ENCODE results near the gene PPP1R1B. TPM values are rescaled to one million over a fixed set of nuclear protein-coding genes. Genes with fewer than 3 reads are reported as not detected.

The PPP1R1B gene
- total RNA-seq, 2 experiments from 2014 or later, result not detected

- H3K27ac Mint-ChIP-seq, result no peak overlapping the region
- POLR2A ChIA-PET, result interaction anchor here (8.8 kb wide), 1 partner anchor 14 kb away, joined by 71 read pairs; the partner anchor contains the start of gene PGAP3
- H3K4me3 Mint-ChIP-seq, result no peak overlapping the region
- DNase-seq, result no peak
- CTCF ChIA-PET, result interaction anchor here (1.0 to 2.4 kb wide), 3 partner anchors 20 to 52 kb away, joined by 4 to 14 read pairs (median 12); no protein-coding TSS in a partner anchor
- H3K9me3 Mint-ChIP-seq, result no peaks in the 10 kb centered on the region
- H3K4me1 Mint-ChIP-seq, result peaks cover 42% of the 10 kb centered on the region
- H3K36me3 Mint-ChIP-seq (ENCODE audit: low read depth), result peaks cover 4% of the 10 kb centered on the region
- H3K27me3 Mint-ChIP-seq, result peaks cover 12% of the 10 kb centered on the region
These were observed 47.4 kb downstream of the PPP1R1B start for GRCh38 chr17:39674179-39674578.

DNA sequence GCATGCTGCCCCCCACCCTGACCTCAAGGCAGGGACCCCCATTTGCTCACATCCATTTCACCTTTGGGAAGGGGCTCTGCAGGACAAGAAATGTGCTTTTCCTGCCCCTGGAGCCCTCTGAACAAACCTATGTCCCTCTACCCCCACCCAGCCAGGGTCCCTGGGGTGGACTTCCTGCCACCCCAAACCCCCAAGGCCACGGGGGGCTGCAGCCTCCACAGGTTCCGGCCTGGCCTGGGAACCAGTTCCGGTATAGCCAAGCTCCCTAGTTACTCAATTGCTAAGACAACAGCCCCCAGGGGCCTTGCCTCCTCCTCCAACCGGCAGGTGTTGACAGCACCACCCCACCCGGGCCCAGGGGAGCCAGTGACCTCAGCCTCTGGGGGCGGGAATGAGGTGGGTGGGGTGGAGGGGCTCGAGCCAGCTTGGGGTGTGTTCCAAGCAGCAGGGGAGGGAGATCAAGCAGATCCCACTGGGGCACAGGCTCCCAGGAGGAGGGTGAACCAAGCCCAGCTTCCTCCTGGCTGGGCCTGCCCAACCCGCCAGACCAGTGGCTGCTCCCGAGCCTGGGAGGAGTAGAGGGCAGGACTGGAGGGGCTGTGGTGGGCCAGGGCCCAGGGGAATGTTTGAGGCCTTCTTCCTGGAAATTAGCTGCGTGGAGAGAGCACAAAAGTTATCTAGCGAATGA, 48.1 kb downstream of the PPP1R1B start:
- POLR2A ChIA-PET, result interaction anchor here (0.9 to 8.8 kb wide), 3 partner anchors 8 to 81 kb away, joined by 3 to 71 read pairs (median 14); partner anchors contain the start of gene PGAP3

GRCh38 chr17:39675390-39676082, 48.8 kb downstream of the PPP1R1B start:
- CTCF ChIA-PET, result interaction anchor here (0.6 to 2.4 kb wide), 7 partner anchors 12 to 128 kb away, joined by 3 to 14 read pairs (median 8); partner anchors contain the start of genes MIEN1 and PGAP3
- H3K4me1 Mint-ChIP-seq, result peaks cover 56% of the 10 kb centered on the region
- DNase-seq, result no peak
- peaks cover 4% of the 10 kb centered on the region for H3K27me3 Mint-ChIP-seq
- POLR2A ChIA-PET, result interaction anchor here (0.9 to 8.8 kb wide), 4 partner anchors 9 to 80 kb away, joined by 3 to 71 read pairs (median 14); partner anchors contain the start of genes MIEN1 and PGAP3
- no peaks in the 10 kb centered on the region for H3K9me3 Mint-ChIP-seq
- H3K4me3 Mint-ChIP-seq, result no peak overlapping the region
- peaks cover 4% of the 10 kb centered on the region for H3K36me3 Mint-ChIP-seq (ENCODE audit: low read depth)
- peak overlapping the region; percentile 77 for H3K27ac Mint-ChIP-seq

More for the DNA sequence above, 48.1 kb downstream of the PPP1R1B start:
- Mint-ChIP-seq H3K9me3 (no peaks in the 10 kb centered on the region), H3K4me3 (no peak overlapping the region), H3K27me3 (peaks cover 8% of the 10 kb centered on the region), H3K27ac (peak overlapping the region; percentile 61), H3K4me1 (peaks cover 49% of the 10 kb centered on the region), H3K36me3 (ENCODE audit: low read depth) (peaks cover 4% of the 10 kb centered on the region)
- CTCF ChIA-PET, result interaction anchor here (0.6 to 2.4 kb wide), 6 partner anchors 20 to 128 kb away, joined by 3 to 14 read pairs (median 9); partner anchors contain the start of gene MIEN1
- DNase-seq, result no peak

- H3K36me3 Mint-ChIP-seq (ENCODE audit: low read depth), result peaks cover 4% of the 10 kb centered on the region
- CTCF ChIA-PET, result interaction anchor here (1.0 to 2.4 kb wide), 6 partner anchors 11 to 54 kb away, joined by 5 to 14 read pairs (median 9); partner anchors contain the start of genes MIEN1 and PGAP3
- H3K4me3 Mint-ChIP-seq, result no peak overlapping the region
- H3K27me3 Mint-ChIP-seq, result peaks cover 2% of the 10 kb centered on the region
- H3K27ac Mint-ChIP-seq, result peak overlapping the region; percentile 77
- POLR2A ChIA-PET, result interaction anchor here (0.9 to 8.8 kb wide), 4 partner anchors 10 to 79 kb away, joined by 3 to 71 read pairs (median 14); partner anchors contain the start of genes MIEN1 and PGAP3
- H3K9me3 Mint-ChIP-seq, result no peaks in the 10 kb centered on the region
- H3K4me1 Mint-ChIP-seq, result peaks cover 58% of the 10 kb centered on the region
- peak; percentile 74 for DNase-seq
These were observed 49.6 kb downstream of the PPP1R1B start for GRCh38 chr17:39676198-39676819.

GRCh38 chr17:39677072-39677471, 50.3 kb downstream of the PPP1R1B start:
- ChIA-PET POLR2A (interaction anchor here (0.7 to 8.8 kb wide), 4 partner anchors 11 to 241 kb away, joined by 3 to 71 read pairs (median 14); partner anchors contain the start of genes MIEN1 and PGAP3), CTCF (interaction anchor here (1.5 to 1.9 kb wide), 2 partner anchors 8 to 22 kb away, joined by 8 read pairs; partner anchors contain the start of gene PNMT)
- H3K27ac Mint-ChIP-seq, result peak overlapping the region; percentile 77
- no peak overlapping the region for H3K4me3 Mint-ChIP-seq
- H3K27me3 Mint-ChIP-seq, result no peaks in the 10 kb centered on the region
- H3K4me1 Mint-ChIP-seq, result peaks cover 56% of the 10 kb centered on the region
- no peaks in the 10 kb centered on the region for H3K9me3 Mint-ChIP-seq
- peaks cover 4% of the 10 kb centered on the region for H3K36me3 Mint-ChIP-seq (ENCODE audit: low read depth)
- no peak for DNase-seq

DNA sequence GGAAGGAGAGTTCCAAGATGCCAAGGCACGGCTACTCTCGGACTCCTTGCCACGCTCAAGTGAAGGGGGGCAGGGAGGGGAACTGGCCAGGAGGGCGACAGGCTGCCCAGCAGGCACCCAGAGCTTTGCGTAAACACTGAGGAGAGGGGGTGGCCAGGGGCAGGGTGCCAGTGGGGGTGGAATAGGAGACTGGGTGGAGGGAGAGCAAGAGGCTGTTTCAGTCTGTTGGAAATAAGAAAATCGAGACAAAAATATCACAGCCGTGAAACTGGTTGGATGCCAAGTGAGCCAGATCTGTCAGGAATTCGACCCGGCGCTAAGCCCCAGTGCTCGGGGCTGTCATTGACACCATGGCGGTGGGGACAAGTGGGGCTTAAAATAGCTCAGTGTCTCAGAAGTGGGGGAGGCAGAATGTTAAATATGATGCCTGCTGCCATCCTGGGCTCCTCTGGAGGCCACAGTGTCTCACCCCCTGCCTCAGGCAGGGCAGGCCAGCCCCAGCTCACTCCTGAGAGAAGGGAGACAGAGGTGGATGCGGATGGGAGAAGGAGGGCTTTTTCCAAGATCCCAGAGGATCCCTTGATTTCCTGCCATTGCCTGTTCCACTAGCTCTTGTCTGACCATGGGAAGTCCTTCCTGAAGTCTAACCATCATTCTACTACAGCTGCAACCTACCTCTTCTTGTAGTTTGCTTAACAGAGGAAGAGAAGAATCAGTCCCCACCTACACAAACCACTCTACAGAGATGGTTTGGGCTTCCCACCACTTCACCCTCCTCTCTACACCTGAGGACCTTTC, 51.0 kb downstream of the PPP1R1B start:
- Mint-ChIP-seq H3K4me3 (no peak overlapping the region), H3K27me3 (no peaks in the 10 kb centered on the region), H3K4me1 (peaks cover 56% of the 10 kb centered on the region), H3K36me3 (ENCODE audit: low read depth) (peaks cover 4% of the 10 kb centered on the region), H3K27ac (peak overlapping the region; percentile 28), H3K9me3 (no peaks in the 10 kb centered on the region)
- ChIA-PET POLR2A (interaction anchor here (0.7 to 8.8 kb wide), 5 partner anchors 11 to 242 kb away, joined by 3 to 71 read pairs (median 14); partner anchors contain the start of genes MIEN1 and PGAP3), CTCF (interaction anchor here (0.6 to 1.8 kb wide), 4 partner anchors 9 to 285 kb away, joined by 3 to 8 read pairs (median 4); partner anchors contain the start of genes PGAP3 and PNMT)
- DNase-seq, result no peak

DNA sequence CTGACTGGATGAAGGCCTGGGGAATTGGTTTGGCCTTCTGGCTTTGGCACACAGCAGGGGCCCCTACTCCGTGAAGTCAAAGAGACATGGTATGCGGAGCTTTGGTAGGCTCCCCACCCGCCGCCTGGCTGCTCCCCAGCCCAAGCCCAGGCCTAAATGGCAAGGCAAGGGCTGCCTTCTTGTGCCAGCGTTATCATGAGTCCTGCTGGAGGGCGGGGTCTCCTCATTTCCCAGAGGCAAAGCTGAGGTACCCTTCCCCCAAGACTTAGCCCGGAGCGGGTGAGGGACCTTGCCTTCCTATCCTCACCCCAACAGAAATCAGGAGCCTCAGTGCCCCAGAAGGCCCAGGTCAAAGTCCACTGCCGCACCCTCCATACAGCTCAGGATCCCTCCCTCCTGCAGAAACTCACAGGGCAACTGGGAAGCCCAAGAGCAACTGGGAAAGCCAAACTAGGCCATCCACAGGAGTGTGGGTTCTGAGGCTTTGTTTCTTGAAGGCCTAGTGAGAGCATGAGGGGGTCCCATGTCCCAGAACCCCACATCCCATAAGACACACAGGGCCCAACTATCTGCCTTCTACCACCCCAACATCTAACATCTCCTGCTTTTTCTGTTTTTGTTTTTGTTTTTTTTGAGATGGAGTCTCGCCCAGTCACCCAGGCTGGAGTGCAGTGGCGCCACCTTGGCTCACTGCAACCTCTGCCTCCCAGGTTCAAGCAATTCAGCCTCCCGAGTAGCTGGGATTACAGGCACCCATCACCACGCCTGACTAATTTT, 51.8 kb downstream of the PPP1R1B start:
- no peak for DNase-seq
- H3K27me3 Mint-ChIP-seq, result no peaks in the 10 kb centered on the region
- ChIA-PET CTCF (interaction anchor here (0.6 to 2.6 kb wide), 11 partner anchors 9 to 286 kb away, joined by 3 to 16 read pairs (median 5); partner anchors contain the start of genes MIEN1, PGAP3 and PNMT), POLR2A (interaction anchor here (1.9 to 8.8 kb wide), 4 partner anchors 8 to 52 kb away, joined by 14 to 71 read pairs (median 17); partner anchors contain the start of genes MIEN1, PGAP3 and PNMT)
- H3K36me3 Mint-ChIP-seq (ENCODE audit: low read depth), result peaks cover 10% of the 10 kb centered on the region
- peaks cover 59% of the 10 kb centered on the region for H3K4me1 Mint-ChIP-seq
- peak overlapping the region; percentile 83 for H3K27ac Mint-ChIP-seq
- H3K4me3 Mint-ChIP-seq, result no peak overlapping the region
- no peaks in the 10 kb centered on the region for H3K9me3 Mint-ChIP-seq

GRCh38 chr17:39679521-39680192, 52.9 kb downstream of the PPP1R1B start:
- Mint-ChIP-seq H3K36me3 (ENCODE audit: low read depth) (peaks cover 14% of the 10 kb centered on the region), H3K27me3 (no peaks in the 10 kb centered on the region), H3K9me3 (no peaks in the 10 kb centered on the region), H3K4me3 (no peak overlapping the region), H3K27ac (peak overlapping the region; percentile 83), H3K4me1 (peaks cover 59% of the 10 kb centered on the region)
- peak; percentile 56 for DNase-seq
- ChIA-PET POLR2A (interaction anchor here (0.6 to 8.8 kb wide), 5 partner anchors 9 to 360 kb away, joined by 3 to 71 read pairs (median 16); partner anchors contain the start of genes MIEN1, PGAP3 and PNMT), CTCF (interaction anchor here (0.8 to 2.6 kb wide), 10 partner anchors 8 to 58 kb away, joined by 3 to 16 read pairs (median 4); partner anchors contain the start of genes MIEN1 and PNMT)

DNA sequence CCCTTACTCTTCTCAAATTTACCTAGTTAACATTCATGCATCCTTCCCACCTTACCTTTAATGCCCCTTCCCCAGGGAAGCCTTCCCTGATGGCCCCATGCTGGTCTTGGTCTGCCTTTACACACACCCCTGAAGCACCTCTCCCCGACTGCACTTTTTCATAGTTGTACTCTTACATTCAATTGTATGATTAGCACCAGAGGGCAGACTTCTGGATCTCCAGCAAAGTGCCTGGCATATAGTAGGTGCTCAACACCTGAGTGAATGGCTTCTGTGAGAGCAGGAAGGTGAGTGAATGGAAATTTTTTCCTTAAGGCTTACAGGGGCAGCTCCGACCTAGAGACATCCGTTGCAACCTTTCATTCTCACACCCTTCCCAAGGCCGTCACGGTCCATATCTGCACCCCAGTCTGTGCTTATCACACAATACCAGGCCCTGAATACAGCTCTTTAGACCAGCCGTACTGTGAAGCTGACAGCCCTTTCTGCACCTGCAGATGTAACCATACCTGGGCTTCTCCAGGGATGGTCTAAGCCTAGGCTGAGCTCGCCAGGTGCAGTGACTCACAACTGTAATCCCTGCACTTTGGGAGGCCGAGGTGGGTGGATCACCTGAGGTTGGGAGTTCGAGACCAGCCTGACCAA, 56.7 kb downstream of the PPP1R1B start:
- Mint-ChIP-seq H3K9me3 (no peaks in the 10 kb centered on the region), H3K27ac (no peak overlapping the region), H3K4me1 (peaks cover 43% of the 10 kb centered on the region), H3K27me3 (no peaks in the 10 kb centered on the region), H3K4me3 (no peak overlapping the region), H3K36me3 (ENCODE audit: low read depth) (peaks cover 19% of the 10 kb centered on the region)
- ChIA-PET POLR2A (no interaction called here), CTCF (interaction anchor here (0.5 to 2.2 kb wide), 4 partner anchors 14 to 49 kb away, joined by 3 to 9 read pairs (median 4); partner anchors contain the start of gene MIEN1)
- DNase-seq, result no peak

Measured in activated CD4-positive, alpha-beta memory T cell treated with anti-CD3 and anti-CD28 coated beads, Interleukin-2, amount 10 ng/mL, durations not matched to agents 7 days and 5 days (primary cell).